ENCODE measurements around the gene CMTM5. TPM values are rescaled to one million over a fixed set of nuclear protein-coding genes. Genes with fewer than 3 reads are reported as not detected.

Gene CMTM5
- total RNA-seq, 1 donor from 2014 or later = not detected

- H3K4me3 ChIP-seq (ENCODE audit: low read depth, low read length) = no peak overlapping the region
- no peak for DNase-seq (ENCODE audit: low read depth)
- TF ChIP-seq CTCF (conservative IDR thresholded peaks at IDR 0.05; ENCODE audit: low read depth, low read length) = no peak
These were observed 30.0 kb upstream of the CMTM5 start for GRCh38 chr14:23346693-23347405.

- DNase-seq (ENCODE audit: low read depth) = no peak
- no peak for TF ChIP-seq CTCF (conservative IDR thresholded peaks at IDR 0.05; ENCODE audit: low read depth, low read length)
- H3K4me3 ChIP-seq (ENCODE audit: low read depth, low read length) = no peak overlapping the region
These were observed 29.2 kb upstream of the CMTM5 start for GRCh38 chr14:23347406-23348296.

DNA sequence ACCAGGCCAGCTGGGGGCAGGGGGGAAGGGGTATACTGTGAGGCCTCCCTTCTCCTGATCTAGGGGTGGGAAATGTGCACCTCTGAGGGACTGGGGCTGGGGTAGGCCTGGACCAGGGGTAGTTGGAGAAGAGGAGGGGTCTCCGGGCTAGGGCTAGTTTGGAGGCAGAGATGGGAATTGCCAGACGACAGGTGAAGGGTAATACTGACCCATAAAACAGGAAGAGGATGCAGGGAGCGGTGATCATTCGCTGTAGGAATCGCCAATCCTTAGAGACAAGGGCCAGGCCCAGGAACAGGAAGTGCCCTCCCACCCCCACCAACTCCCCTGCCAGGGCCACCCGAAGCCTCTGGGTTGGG is 28.6 kb upstream of the CMTM5 start:
- no peak overlapping the region for H3K4me3 ChIP-seq (ENCODE audit: low read depth, low read length)
- no peak for DNase-seq (ENCODE audit: low read depth)
- no peak for TF ChIP-seq CTCF (conservative IDR thresholded peaks at IDR 0.05; ENCODE audit: low read depth, low read length)

- no peak overlapping the region for H3K4me3 ChIP-seq (ENCODE audit: low read depth, low read length)
- no peak for TF ChIP-seq CTCF (conservative IDR thresholded peaks at IDR 0.05; ENCODE audit: low read depth, low read length)
- DNase-seq (ENCODE audit: low read depth) = no peak
These were observed 27.5 kb upstream of the CMTM5 start for GRCh38 chr14:23349156-23349845.

DNA sequence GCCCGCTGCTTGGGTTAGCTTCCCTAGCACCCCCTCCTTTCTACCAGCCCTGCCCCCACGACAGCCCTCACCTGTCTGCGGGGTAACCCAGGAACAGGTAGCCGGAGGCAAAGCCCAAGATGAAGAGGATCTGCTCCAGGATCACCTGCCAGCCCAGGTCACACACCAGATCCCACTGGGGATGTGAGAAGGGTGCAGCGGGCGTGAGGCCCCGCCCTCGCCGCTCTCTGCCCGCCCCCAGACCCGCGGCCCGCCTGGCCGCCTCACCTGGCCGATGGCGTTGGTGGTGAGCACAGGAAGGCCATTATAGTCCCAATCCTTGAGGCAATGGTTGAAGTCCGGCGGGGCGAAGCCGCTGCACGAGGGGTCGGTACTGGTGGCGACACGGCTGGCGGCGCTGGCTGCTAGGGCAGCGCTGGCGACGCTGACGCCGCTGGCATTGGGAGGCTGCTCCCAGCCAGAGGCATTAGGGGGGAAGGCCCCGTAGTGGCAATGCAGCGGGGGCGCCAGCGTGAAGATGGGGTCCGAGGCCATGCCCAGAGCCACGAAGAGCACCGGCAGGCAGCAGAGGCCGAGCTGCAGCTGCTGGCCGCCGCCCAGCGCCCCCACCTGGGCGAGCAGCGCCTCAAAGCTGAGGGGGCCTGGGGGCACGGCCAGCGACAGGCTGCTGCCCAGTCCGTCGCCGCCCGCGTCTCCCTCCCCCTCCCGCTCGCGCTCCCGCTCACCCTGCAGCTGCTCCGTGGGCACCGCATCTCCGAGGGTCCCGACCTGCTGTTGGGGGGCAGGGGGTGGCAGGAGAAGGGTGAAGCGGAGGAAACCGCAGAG is 25.0 kb upstream of the CMTM5 start:
- DNase-seq (ENCODE audit: low read depth) = no peak
- H3K4me3 ChIP-seq (ENCODE audit: low read depth, low read length) = peak overlapping the region; percentile 64
- TF ChIP-seq CTCF (conservative IDR thresholded peaks at IDR 0.05; ENCODE audit: low read depth, low read length) = peak; percentile 21
